Measurements from ENCODE around the gene FGF9.

GRCh38 chr13:21686751-21687391 lies 16.0 kb downstream of the FGF9 start:
- TF ChIP-seq CTCF (IDR thresholded peaks at IDR 0.05; ENCODE audit: low read depth, low read length) (no peak), MAX (IDR thresholded peaks at IDR 0.05; ENCODE audit: low read depth, low read length) (no peak), POLR2A (IDR thresholded peaks at IDR 0.05; ENCODE audit: extremely low read depth, insufficient read length) (no peak), MYC (IDR thresholded peaks at IDR 0.05; ENCODE audit: low read depth, low read length) (no peak)

Measured in NB4 (cell line).